ENCODE measurements around the gene KRTAP1-4.

The KRTAP1-4 gene

DNA sequence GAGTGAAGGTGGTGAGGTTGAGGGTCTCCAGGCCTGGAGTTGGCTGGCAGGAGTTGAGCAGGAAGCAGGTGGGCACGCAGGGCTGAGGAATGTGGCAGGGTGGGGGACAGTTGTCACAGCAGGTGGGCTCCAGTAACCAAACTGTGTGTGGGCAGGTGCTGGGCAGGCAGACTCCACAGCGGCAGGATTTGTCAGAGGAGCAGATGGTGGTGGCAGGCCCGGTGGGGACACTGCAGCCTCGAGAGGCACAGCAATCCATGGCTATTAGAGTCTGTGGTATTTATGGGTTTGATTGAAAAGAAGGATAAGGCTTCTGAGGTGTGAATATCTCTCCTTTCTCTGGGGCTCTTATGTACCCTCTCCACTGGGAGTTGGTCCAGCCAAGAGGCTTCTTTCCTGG is 36.2 kb downstream of the KRTAP1-4 start, which contains the start of gene KRTAP3-3:
TSS of gene KRTAP3-3 (minus strand) at position 326 of the 400 bp plus-strand sequence. CDS start at position 259, 67 bp downstream.
- H3K4me3 ChIP-seq (replicated peaks; ENCODE audit: low read depth, low read length) = no peak within 1 kb of the TSS
- TF ChIP-seq, protein P1, sequence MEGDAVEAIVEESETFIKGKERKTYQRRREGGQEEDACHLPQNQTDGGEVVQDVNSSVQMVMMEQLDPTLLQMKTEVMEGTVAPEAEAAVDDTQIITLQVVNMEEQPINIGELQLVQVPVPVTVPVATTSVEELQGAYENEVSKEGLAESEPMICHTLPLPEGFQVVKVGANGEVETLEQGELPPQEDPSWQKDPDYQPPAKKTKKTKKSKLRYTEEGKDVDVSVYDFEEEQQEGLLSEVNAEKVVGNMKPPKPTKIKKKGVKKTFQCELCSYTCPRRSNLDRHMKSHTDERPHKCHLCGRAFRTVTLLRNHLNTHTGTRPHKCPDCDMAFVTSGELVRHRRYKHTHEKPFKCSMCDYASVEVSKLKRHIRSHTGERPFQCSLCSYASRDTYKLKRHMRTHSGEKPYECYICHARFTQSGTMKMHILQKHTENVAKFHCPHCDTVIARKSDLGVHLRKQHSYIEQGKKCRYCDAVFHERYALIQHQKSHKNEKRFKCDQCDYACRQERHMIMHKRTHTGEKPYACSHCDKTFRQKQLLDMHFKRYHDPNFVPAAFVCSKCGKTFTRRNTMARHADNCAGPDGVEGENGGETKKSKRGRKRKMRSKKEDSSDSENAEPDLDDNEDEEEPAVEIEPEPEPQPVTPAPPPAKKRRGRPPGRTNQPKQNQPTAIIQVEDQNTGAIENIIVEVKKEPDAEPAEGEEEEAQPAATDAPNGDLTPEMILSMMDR (IDR thresholded peaks at IDR 0.05; ENCODE audit: low read depth, low read length, missing control alignments) = no peak
- no peak for DNase-seq (ENCODE audit: extremely low read depth, low read depth)

DNA sequence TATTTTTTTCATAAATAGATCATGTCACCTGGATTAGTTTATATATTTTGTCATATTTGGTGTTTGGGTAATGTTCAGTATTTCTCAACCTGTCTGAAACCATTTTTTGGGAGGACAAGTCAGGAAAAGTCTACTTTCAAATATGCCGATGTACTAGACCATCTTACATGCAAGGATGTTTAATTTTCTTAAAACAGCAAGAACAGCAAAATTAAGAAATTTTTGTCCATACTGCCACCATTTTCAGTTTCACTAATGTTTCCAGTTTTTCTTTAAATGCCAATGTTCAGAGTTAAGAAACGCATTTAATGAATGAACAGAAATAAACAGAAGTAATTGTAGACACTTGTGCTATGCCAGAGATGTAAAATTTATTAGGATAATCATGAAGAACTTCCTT is 36.9 kb downstream of the KRTAP1-4 start:
- DNase-seq (ENCODE audit: extremely low read depth, low read depth) = no peak
- no peak overlapping the region for H3K4me3 ChIP-seq (replicated peaks; ENCODE audit: low read depth, low read length)
- TF ChIP-seq, protein P1 (IDR thresholded peaks at IDR 0.05; ENCODE audit: low read depth, low read length, missing control alignments) = no peak

DNA sequence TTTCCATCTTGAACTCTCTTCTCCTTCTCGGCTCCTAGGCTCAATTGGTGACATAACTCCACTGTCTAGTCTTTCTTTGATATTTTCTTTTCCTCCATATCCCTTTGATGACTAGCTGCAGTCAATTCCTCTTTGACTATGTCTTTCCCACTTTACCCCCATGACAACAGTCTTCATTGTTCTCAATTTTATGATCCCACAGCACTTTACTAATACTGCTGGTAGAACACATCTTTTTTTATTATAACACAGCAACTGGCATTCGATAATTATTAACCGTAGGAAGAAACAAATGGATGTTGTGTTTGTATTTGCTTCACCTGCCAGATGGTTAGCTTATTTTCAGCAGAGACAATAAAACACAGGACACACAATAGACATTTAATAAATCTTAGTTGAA is 37.3 kb downstream of the KRTAP1-4 start:
- TF ChIP-seq, protein P1 (IDR thresholded peaks at IDR 0.05; ENCODE audit: low read depth, low read length, missing control alignments) = no peak
- DNase-seq (ENCODE audit: extremely low read depth, low read depth) = no peak
- H3K4me3 ChIP-seq (replicated peaks; ENCODE audit: low read depth, low read length) = no peak overlapping the region

DNA sequence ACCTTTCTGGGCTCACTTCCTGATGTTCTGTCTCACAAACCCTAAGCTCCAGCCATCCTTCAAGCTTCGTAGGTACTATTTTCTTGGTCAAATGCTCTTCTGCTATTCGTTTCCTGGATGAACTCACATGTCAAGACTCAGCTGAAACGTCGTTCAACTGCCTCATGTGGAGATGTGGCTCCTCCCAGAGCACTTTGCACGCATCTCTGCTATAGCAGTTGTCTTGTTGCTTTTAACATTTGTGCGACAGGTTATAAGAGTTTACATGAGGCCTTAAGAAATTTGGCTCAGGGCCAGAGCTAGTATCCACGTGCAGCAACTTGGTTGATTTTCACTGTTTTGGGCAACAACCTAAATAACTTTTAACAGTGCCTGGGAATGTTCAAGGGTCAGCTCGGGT is 43.1 kb downstream of the KRTAP1-4 start:
- TF ChIP-seq, protein P1 (IDR thresholded peaks at IDR 0.05; ENCODE audit: low read depth, low read length, missing control alignments) = no peak
- no peak for DNase-seq (ENCODE audit: extremely low read depth, low read depth)
- H3K4me3 ChIP-seq (replicated peaks; ENCODE audit: low read depth, low read length) = no peak overlapping the region

DNA sequence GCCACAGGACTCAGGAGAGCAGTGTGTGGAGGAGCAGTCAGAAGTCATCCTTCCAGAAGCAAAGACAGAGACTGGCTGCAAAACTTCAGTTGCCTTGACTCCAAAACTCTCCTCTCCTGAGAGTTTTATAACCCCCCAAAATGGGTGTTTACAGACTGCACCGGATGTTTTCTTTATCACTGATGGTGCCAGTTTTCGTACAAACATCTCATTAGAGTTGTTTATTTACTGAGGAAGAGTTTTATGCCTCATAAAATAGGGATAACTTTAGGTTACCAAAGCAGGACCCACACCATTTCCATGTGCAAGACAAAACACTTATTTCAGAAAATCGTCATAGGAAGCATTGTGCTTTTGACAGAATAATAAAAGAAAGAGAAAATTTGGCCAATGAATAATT is 45.8 kb downstream of the KRTAP1-4 start, which contains the start of gene KRT40:
TSS of gene KRT40 (minus strand) at position 101 of the 400 bp plus-strand sequence. CDS start at position 48, 53 bp downstream.
- DNase-seq (ENCODE audit: extremely low read depth, low read depth) = no peak
- H3K4me3 ChIP-seq (replicated peaks; ENCODE audit: low read depth, low read length) = no peak within 1 kb of the TSS
- TF ChIP-seq, protein P1 (IDR thresholded peaks at IDR 0.05; ENCODE audit: low read depth, low read length, missing control alignments) = no peak

DNA sequence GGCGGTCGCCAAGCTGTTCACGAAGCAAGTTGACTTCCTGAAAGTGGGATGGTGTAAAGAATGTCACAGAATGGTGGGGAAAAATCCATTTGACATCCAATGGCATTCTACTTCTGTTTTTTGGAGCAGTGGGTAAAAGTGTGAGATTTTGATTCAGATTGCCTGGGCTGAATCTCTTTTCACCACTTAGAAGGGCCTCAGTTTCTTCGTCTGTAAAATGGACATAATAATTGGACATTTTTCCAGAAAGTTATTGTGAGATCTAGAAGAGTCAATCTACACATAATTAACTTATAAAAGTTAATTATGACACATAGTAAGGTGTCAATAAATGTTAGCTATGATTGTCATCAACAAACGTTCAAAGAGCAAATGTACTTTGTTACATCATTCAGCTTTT is 48.9 kb downstream of the KRTAP1-4 start:
- TF ChIP-seq, protein P1 (IDR thresholded peaks at IDR 0.05; ENCODE audit: low read depth, low read length, missing control alignments) = no peak
- DNase-seq (ENCODE audit: extremely low read depth, low read depth) = no peak
- H3K4me3 ChIP-seq (replicated peaks; ENCODE audit: low read depth, low read length) = no peak overlapping the region

DNA sequence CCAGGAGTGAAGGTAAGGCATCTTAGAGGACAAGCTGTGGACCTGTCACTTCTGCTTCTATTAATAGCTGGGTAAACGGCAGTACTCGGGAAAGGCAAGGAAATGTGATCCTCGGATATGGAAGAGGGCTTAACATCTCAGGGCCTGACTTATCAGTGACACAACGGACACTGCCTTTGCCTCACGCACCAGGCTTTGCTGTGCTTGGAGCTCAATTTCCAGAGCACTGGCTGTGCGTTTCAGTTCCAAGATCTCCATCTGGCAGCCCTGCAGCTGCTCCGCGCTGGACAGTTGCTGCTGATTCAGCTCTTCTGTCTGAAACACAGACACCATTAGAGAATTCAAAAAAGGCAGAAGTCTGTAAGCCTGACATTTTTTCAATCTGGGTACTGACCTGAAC is 49.4 kb downstream of the KRTAP1-4 start:
- TF ChIP-seq, protein P1 (IDR thresholded peaks at IDR 0.05; ENCODE audit: low read depth, low read length, missing control alignments) = no peak
- no peak for DNase-seq (ENCODE audit: extremely low read depth, low read depth)
- no peak overlapping the region for H3K4me3 ChIP-seq (replicated peaks; ENCODE audit: low read depth, low read length)

Measured in HFF-Myc (cell line).